Ramos (cell line): ENCODE results near the gene CCL14.
"Not testable (repeated sequence)": the region's sequence is repeated elsewhere in the genome, so short reads cannot be mapped to it uniquely, and the experiment has no call there.

Experiments used
- in situ Hi-C: fragments of 300-500 bp; cut with MboI; formaldehyde crosslinking; loops from one replicate; pipeline ENCODE4 v1.14.3; 2022; ENCODE audit warnings: low sequenced_read_pairs; ENCODE audit not compliant: unreplicated experiment

Gene CCL14

GRCh38 chr17:35948092-35948491 is 38.4 kb downstream of the CCL14 start:
- in situ Hi-C loops: no loop called here

GRCh38 chr17:35947156-35947585 is 39.4 kb downstream of the CCL14 start:
- in situ Hi-C loops: no loop called here

DNA sequence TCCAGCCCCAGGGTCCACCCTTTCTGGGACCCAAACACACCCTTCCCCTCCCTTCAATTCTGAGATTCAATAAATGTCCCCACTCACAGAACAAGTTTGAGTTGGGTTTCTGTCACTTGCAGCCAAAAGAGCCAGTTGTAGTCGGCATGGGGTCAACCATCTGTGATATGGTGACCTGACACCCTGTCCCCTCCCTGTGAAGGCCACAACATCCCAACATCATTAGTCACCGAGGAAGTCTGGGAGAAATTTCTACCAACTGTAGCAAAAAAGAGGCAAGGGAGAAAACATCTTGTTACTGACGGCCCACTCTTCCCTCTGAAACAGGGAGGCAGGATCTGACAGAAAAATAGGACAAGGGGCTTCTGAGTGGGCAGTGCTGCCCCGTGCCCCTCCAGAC is 42.4 kb downstream of the CCL14 start:
- in situ Hi-C loops: no loop called here

GRCh38 chr17:35943537-35943936 is 43.0 kb downstream of the CCL14 start, which contains the start of gene LYZL6:
Gene LYZL6 (minus strand): TSS chr17:35943713. CDS start chr17:35939356, 4,357 bp downstream.
- in situ Hi-C loops: no loop called here

- in situ Hi-C loops: no loop called here
These were observed 43.8 kb downstream of the CCL14 start for GRCh38 chr17:35942588-35943186.

DNA sequence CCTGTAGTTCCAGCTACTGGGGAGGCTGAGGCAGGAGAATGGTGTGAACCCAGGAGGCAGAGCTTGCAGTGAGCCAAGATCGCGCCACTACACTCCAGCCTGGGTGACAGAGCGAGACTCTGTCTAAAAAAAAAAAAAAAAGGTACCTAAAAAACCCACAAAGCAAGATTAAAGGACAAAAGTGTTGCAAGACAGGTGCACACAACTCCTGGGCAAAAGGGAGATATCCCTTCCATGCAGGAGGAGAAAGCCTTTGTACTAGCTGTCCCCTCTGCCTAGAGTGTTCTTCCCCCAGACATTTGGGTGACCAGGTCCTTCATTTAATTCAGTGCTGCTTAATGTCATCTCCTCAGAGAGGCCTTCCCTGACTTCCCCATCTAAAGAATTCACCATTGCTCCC is 48.0 kb downstream of the CCL14 start:
- in situ Hi-C loops: not testable (repeated sequence)

- in situ Hi-C loops: no loop called here
These were observed 50.5 kb downstream of the CCL14 start for GRCh38 chr17:35936063-35936462.

- in situ Hi-C loops: no loop called here
These were observed 51.8 kb downstream of the CCL14 start for GRCh38 chr17:35934760-35935159.
